Measurements from ENCODE around the gene PCSK5. TPM values are rescaled to one million over a fixed set of nuclear protein-coding genes. Genes with fewer than 3 reads are reported as not detected.

Gene PCSK5
- total RNA-seq, 2 donors from 2014 or later: 2.4 to 32.2 TPM

DNA sequence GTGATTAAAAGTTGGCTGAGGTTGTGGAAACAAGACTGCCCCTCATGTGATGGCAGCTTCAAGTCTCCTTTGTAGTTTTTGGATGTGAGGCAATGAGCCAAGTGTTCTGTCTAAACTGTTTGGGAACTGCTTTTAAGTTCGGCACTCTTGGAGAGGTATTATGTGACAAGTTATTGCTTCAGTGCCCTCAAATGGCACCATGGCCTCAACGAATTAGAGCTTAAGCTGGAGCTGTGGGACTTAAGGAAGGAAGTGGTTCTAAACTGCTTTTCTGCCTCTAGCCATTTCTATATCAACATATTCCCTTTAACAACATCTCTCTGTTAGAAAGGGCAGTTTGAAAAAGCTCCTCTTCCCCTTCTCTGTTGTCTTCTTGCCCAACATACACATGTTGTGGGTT lies 276.1 kb downstream of the PCSK5 start:
- Histone ChIP-seq H3K4me1 (replicated peaks) (no peaks in the 10 kb centered on the region), H3K4me3 (no peak overlapping the region), H3K27me3 (replicated peaks; ENCODE audit: insufficient read depth) (no peaks in the 10 kb centered on the region), H3K36me3 (no peaks in the 10 kb centered on the region), H3K9me3 (no peaks in the 10 kb centered on the region), H3K27ac (no peak overlapping the region)
- intact Hi-C loops (cut with DNase I): no loop called here
- TF ChIP-seq POLR2AphosphoS5 (IDR thresholded peaks at IDR 0.05) (no peak), POLR2A (IDR thresholded peaks at IDR 0.05) (no peak)
- TF ChIP-seq, protein P1, sequence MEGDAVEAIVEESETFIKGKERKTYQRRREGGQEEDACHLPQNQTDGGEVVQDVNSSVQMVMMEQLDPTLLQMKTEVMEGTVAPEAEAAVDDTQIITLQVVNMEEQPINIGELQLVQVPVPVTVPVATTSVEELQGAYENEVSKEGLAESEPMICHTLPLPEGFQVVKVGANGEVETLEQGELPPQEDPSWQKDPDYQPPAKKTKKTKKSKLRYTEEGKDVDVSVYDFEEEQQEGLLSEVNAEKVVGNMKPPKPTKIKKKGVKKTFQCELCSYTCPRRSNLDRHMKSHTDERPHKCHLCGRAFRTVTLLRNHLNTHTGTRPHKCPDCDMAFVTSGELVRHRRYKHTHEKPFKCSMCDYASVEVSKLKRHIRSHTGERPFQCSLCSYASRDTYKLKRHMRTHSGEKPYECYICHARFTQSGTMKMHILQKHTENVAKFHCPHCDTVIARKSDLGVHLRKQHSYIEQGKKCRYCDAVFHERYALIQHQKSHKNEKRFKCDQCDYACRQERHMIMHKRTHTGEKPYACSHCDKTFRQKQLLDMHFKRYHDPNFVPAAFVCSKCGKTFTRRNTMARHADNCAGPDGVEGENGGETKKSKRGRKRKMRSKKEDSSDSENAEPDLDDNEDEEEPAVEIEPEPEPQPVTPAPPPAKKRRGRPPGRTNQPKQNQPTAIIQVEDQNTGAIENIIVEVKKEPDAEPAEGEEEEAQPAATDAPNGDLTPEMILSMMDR (IDR thresholded peaks at IDR 0.05): no peak
- DNase-seq (ENCODE audit: low spot score): no peak
- WGBS: 12% methylated on average over 2 of the region's 2 CpGs

- intact Hi-C loops (cut with DNase I): no loop called here
- TF ChIP-seq, protein P1 (IDR thresholded peaks at IDR 0.05): no peak
- TF ChIP-seq POLR2AphosphoS5 (IDR thresholded peaks at IDR 0.05) (no peak), POLR2A (IDR thresholded peaks at IDR 0.05) (no peak)
- WGBS: 97% methylated on average over 1 of the region's 1 CpG
Measured at GRCh38 chr9:76176171-76176570, 285.7 kb downstream of the PCSK5 start.

DNA sequence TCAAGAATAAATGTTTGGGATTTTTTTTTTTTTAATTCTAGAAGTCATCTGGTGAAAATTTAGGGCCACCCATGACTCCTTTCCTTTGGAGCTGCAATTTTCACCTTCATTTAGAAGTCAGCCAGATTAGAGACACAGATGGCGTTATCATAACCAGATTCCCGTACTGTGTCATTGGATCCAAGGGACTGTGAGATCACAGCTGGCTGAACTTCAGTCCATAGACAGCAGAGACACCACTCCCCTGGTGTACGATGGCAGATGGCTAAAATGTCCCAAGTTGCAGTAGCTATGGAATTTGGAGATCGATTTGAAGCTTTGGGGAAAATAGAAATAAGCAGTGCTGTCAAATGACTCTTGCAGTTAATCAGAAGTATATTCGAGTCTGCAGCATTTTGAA lies 287.5 kb downstream of the PCSK5 start:
- Histone ChIP-seq H3K36me3 (no peaks in the 10 kb centered on the region), H3K27me3 (replicated peaks; ENCODE audit: insufficient read depth) (no peaks in the 10 kb centered on the region), H3K27ac (no peak overlapping the region), H3K4me1 (replicated peaks) (no peaks in the 10 kb centered on the region), H3K4me3 (no peak overlapping the region), H3K9me3 (no peaks in the 10 kb centered on the region)
- TF ChIP-seq POLR2AphosphoS5 (IDR thresholded peaks at IDR 0.05) (no peak), POLR2A (IDR thresholded peaks at IDR 0.05) (no peak)
- TF ChIP-seq, protein P1 (IDR thresholded peaks at IDR 0.05): no peak
- DNase-seq (ENCODE audit: low spot score): no peak
- WGBS: 91% methylated on average over 5 of the region's 5 CpGs
- intact Hi-C loops (cut with DNase I): no loop called here

More at GRCh38 chr9:76176171-76176570, 285.7 kb downstream of the PCSK5 start:
- no peaks in the 10 kb centered on the region for H3K27me3 ChIP-seq (replicated peaks; ENCODE audit: insufficient read depth)
- H3K27ac ChIP-seq: no peak overlapping the region
- no peaks in the 10 kb centered on the region for H3K9me3 ChIP-seq
- no peak for DNase-seq (ENCODE audit: low spot score)
- no peaks in the 10 kb centered on the region for H3K4me1 ChIP-seq (replicated peaks)
- H3K4me3 ChIP-seq: no peak overlapping the region
- no peaks in the 10 kb centered on the region for H3K36me3 ChIP-seq

- intact Hi-C loops (cut with DNase I): no loop called here
- no peak overlapping the region for H3K4me3 ChIP-seq
- no peak overlapping the region for H3K27ac ChIP-seq
- peak; percentile 16 for DNase-seq (ENCODE audit: low spot score)
- TF ChIP-seq POLR2AphosphoS5 (IDR thresholded peaks at IDR 0.05) (no peak), POLR2A (IDR thresholded peaks at IDR 0.05) (no peak)
- TF ChIP-seq, protein P1 (IDR thresholded peaks at IDR 0.05): no peak
- no peaks in the 10 kb centered on the region for H3K4me1 ChIP-seq (replicated peaks)
- no peaks in the 10 kb centered on the region for H3K36me3 ChIP-seq
- 43% methylated on average over 3 of the region's 3 CpGs for WGBS
- H3K9me3 ChIP-seq: no peaks in the 10 kb centered on the region
- H3K27me3 ChIP-seq (replicated peaks; ENCODE audit: insufficient read depth): no peaks in the 10 kb centered on the region
Measured at GRCh38 chr9:76180541-76180940, 290.1 kb downstream of the PCSK5 start.

DNA sequence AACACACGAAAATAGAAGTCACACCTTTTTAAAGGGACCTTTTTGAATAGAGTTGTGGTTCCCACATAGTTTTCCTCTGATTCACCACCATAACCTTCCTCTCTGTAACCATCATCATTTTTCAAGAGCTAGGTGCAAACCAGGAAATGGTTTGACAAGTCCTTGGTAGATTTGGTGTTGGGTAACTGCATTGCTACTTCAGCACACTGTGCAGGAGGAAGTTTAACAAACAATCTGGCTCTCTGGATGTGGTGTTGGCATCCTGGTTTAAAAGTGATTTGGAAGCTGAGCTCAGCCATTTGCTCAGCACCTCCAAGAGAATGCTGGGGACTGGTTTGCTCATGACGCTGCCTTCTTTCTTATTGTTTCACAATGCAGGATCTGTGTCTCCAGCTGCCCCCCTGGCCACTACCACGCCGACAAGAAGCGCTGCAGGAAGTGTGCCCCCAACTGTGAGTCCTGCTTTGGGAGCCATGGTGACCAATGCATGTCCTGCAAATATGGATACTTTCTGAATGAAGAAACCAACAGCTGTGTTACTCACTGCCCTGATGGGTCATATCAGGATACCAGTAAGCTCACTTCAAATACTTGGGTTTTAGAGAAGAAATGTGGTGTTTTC lies 290.7 kb downstream of the PCSK5 start:
- no peak overlapping the region for H3K4me3 ChIP-seq
- intact Hi-C loops (cut with DNase I): no loop called here
- no peak for TF ChIP-seq POLR2A (IDR thresholded peaks at IDR 0.05)
- peak; percentile 59 for TF ChIP-seq POLR2AphosphoS5 (IDR thresholded peaks at IDR 0.05)
- TF ChIP-seq, protein P1 (IDR thresholded peaks at IDR 0.05): no peak
- 65% methylated on average over 5 of the region's 5 CpGs for WGBS
- H3K36me3 ChIP-seq: no peaks in the 10 kb centered on the region
- H3K4me1 ChIP-seq (replicated peaks): no peaks in the 10 kb centered on the region
- H3K27me3 ChIP-seq (replicated peaks; ENCODE audit: insufficient read depth): no peaks in the 10 kb centered on the region
- no peaks in the 10 kb centered on the region for H3K9me3 ChIP-seq
- H3K27ac ChIP-seq: no peak overlapping the region
- peak; percentile 9 for DNase-seq (ENCODE audit: low spot score)

Measured in prostate gland (tissue), 2 donors.